ENCODE results near the gene NECTIN2.
"Not testable (repeated sequence)": the region's sequence is repeated elsewhere in the genome, so short reads cannot be mapped to it uniquely, and the experiment has no call there.

The NECTIN2 gene

DNA sequence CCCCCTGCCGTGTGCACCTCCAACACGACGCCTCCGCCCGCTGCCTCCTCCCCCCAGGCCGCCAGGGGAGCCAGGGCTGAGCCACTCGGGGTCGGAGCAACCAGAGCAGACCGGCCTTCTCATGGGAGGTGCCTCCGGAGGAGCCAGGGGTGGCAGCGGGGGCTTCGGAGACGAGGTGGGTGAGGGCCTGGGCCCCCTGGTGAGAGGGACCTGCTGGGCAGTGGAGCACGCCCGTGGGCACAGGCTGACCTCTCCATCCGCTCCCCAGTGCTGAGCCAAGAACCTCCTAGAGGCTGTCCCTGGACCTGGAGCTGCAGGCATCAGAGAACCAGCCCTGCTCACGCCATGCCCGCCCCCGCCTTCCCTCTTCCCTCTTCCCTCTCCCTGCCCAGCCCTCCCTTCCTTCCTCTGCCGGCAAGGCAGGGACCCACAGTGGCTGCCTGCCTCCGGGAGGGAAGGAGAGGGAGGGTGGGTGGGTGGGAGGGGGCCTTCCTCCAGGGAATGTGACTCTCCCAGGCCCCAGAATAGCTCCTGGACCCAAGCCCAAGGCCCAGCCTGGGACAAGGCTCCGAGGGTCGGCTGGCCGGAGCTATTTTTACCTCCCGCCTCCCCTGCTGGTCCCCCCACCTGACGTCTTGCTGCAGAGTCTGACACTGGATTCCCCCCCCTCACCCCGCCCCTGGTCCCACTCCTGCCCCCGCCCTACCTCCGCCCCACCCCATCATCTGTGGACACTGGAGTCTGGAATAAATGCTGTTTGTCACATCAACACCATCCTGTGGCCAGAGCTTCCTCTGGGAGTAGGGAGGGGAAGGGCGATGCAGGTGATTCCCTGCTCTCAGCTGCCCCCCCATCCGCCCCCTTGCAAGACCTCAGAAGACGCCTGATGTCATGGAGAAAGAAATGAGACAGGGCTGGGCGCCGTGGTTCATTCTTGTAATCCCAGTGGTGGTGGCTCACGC is 25.2 kb upstream of the NECTIN2 start:
- no peak overlapping the region for H3K9ac ChIP-seq (ENCODE audit: insufficient read length)
- DNase-seq (ENCODE audit: low read depth, low spot score), result no peak
- H3K36me3 ChIP-seq (ENCODE audit: insufficient read depth, low read length), result no peaks in the 10 kb centered on the region
- H3K27ac ChIP-seq, result no peak overlapping the region
- H3K4me3 ChIP-seq, result no peak overlapping the region
- H3K9me3 ChIP-seq (ENCODE audit: low read depth, low read length), result no peaks in the 10 kb centered on the region
- no peak for TF ChIP-seq POLR2AphosphoS5 (IDR thresholded peaks at IDR 0.05; ENCODE audit: borderline replicate concordance, low read depth, low read length)
- TF ChIP-seq FOXP2 (optimal IDR thresholded peaks at IDR 0.05; ENCODE audit: control extremely low read depth, extremely low read length, insufficient read depth), result no peak

DNA sequence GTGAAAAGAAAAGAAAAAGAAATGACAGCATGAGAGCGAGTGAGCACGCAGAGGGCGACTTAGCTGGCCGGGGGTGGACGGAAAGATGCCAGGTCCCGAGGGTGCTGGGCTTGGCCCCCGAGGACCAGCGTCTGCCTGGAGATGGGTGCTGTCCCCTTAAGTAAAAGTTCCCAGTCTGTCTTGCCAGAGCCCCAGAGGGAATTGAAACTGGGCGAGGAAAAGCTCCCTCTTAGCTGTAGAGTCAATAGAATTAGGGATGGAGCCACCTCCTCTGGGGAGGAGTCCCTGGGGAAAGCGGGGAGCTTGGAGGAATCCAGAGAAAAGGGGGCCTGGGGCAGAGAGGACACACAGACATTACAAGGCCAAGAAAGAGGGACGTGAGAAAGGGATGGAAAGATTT is 23.9 kb upstream of the NECTIN2 start:
- Histone ChIP-seq H3K4me3 (no peak overlapping the region), H3K9ac (ENCODE audit: insufficient read length) (no peak overlapping the region), H3K9me3 (ENCODE audit: low read depth, low read length) (no peaks in the 10 kb centered on the region), H3K36me3 (ENCODE audit: insufficient read depth, low read length) (no peaks in the 10 kb centered on the region), H3K27ac (no peak overlapping the region)
- TF ChIP-seq POLR2AphosphoS5 (IDR thresholded peaks at IDR 0.05; ENCODE audit: borderline replicate concordance, low read depth, low read length), result no peak
- no peak for TF ChIP-seq FOXP2 (optimal IDR thresholded peaks at IDR 0.05; ENCODE audit: control extremely low read depth, extremely low read length, insufficient read depth)
- no peak for TF ChIP-seq EZH2 (IDR thresholded peaks at IDR 0.05)
- DNase-seq (ENCODE audit: low read depth, low spot score), result no peak

DNA sequence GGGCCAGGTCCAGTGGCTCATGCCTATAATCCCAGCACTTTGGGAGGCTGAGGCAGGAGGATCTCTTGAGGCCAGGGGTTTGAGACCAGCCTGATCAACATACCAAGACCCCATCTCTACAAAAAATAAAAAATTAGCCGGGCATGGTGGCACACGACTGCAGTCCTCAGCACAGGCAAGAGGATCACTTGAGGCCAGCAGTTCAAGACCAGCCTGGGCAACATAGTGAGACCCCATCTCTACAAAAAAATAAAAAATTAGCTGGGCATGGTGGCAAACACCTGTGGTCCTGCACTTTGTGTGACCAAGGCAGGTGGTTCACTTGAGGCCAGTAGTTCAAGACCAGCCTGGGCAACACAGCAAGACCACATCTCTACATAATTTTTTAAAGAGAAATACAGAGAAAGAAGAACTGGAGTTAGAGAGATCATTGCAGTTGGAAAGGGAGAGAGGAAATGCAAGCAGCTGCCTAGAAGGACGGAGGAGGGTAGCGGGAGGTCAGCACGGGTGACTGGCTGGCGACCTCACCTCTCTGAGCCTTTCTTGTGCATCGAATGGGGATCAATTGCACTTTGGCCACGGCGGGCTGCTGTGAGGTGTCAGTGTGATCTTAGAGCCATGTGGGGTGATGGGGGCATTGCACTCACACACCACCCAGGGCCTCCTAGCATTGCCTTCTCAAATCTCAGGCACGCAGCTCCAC is 23.3 kb upstream of the NECTIN2 start:
- Histone ChIP-seq H3K27ac (no peak overlapping the region), H3K9me3 (ENCODE audit: low read depth, low read length) (no peaks in the 10 kb centered on the region), H3K9ac (ENCODE audit: insufficient read length) (no peak overlapping the region), H3K36me3 (ENCODE audit: insufficient read depth, low read length) (no peaks in the 10 kb centered on the region), H3K4me3 (no peak overlapping the region)
- TF ChIP-seq POLR2AphosphoS5 (IDR thresholded peaks at IDR 0.05; ENCODE audit: borderline replicate concordance, low read depth, low read length) (no peak), EZH2 (IDR thresholded peaks at IDR 0.05) (no peak), FOXP2 (optimal IDR thresholded peaks at IDR 0.05; ENCODE audit: control extremely low read depth, extremely low read length, insufficient read depth) (no peak)
- DNase-seq (ENCODE audit: low read depth, low spot score), result no peak

DNA sequence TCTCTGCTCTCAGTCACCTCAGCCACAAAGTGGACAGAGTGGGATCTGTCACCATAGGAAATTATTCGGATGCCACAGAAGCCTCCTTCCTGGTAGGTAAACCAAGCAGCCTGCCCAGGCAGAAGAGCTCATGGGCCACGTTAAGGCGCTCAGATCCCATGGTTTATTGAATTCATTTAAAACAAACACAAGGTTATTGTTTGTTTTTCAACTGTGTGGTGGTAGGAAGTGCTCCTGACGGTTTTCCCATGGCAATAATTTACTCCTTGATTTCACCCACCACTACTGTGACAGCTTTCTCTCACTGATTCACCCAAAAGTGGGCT is 22.8 kb upstream of the NECTIN2 start:
- Histone ChIP-seq H3K9ac (ENCODE audit: insufficient read length) (no peak overlapping the region), H3K4me3 (no peak overlapping the region), H3K27ac (no peak overlapping the region), H3K9me3 (ENCODE audit: low read depth, low read length) (no peaks in the 10 kb centered on the region), H3K36me3 (ENCODE audit: insufficient read depth, low read length) (no peaks in the 10 kb centered on the region)
- TF ChIP-seq EZH2 (IDR thresholded peaks at IDR 0.05) (no peak), FOXP2 (optimal IDR thresholded peaks at IDR 0.05; ENCODE audit: control extremely low read depth, extremely low read length, insufficient read depth) (no peak), POLR2AphosphoS5 (IDR thresholded peaks at IDR 0.05; ENCODE audit: borderline replicate concordance, low read depth, low read length) (no peak)
- DNase-seq (ENCODE audit: low read depth, low spot score), result no peak

DNA sequence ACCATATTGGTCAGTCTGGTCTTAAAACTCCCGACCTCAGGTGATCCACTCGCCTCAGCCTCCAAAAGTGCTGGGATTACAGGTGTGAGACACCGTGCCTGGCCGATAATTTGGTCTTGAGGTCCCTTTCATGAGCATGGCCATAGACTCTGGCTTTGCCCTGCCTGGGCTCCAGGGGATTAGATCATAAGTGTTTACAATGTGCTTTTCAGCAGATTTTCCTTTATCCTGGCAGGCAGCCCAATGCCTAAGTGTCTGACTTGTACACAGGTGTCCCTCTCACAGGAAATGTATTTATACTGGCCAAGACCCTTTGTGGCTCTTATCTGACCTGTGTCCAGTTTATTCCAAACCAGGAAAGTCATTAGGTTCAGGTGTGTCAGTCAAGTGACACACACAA is 21.3 kb upstream of the NECTIN2 start:
- Histone ChIP-seq H3K9ac (ENCODE audit: insufficient read length) (no peak overlapping the region), H3K27ac (no peak overlapping the region), H3K4me3 (no peak overlapping the region), H3K9me3 (ENCODE audit: low read depth, low read length) (no peaks in the 10 kb centered on the region), H3K36me3 (ENCODE audit: insufficient read depth, low read length) (no peaks in the 10 kb centered on the region)
- TF ChIP-seq EZH2 (IDR thresholded peaks at IDR 0.05) (no peak), POLR2AphosphoS5 (IDR thresholded peaks at IDR 0.05; ENCODE audit: borderline replicate concordance, low read depth, low read length) (no peak), FOXP2 (optimal IDR thresholded peaks at IDR 0.05; ENCODE audit: control extremely low read depth, extremely low read length, insufficient read depth) (no peak)
- DNase-seq (ENCODE audit: low read depth, low spot score), result no peak

DNA sequence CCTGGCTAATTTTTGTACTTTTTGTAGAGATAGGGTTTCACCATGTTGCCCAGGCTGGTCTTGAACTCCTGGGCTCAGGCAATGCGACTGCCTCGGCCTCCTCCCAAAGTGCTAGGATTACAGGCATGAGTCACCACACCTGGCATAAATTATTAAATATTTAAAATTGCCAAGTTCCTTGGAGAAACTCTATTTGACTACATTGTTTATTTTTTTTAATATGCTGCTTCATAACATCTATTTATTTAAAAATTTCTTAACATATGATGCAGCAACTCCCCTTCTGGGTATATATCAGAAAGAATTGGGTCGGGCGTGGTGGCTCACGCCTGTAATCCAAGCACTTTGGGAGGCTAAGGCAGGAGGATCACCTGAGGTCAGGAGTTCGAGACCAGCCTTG is 13.2 kb upstream of the NECTIN2 start:
- not testable (repeated sequence) for H3K4me3 ChIP-seq; DNase-seq (ENCODE audit: low read depth, low spot score); H3K9me3 ChIP-seq (ENCODE audit: low read depth, low read length); H3K9ac ChIP-seq (ENCODE audit: insufficient read length); H3K27ac ChIP-seq; H3K36me3 ChIP-seq (ENCODE audit: insufficient read depth, low read length)

DNA sequence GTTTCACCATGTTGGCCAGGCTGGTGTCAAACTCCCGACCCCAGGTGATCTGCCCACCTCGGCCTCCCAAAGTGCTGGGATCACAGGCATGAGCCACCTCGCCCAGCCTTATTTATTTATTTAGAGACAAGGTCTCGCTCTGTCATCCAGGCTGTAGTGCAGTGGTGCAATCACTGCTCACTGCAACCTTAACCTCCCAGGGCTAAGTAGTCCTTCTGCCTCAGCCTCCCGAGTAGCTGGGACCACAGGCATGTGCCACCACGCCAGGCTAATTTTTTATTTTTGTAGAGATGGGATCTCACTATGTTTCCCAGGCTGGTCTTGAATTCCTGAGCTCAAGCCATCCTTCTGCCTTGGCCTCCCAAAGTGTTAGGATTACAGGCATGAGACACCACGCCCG is 11.7 kb upstream of the NECTIN2 start:
- DNase-seq (ENCODE audit: low read depth, low spot score); H3K9me3 ChIP-seq (ENCODE audit: low read depth, low read length); H3K27ac ChIP-seq; H3K36me3 ChIP-seq (ENCODE audit: insufficient read depth, low read length); H3K4me3 ChIP-seq; H3K9ac ChIP-seq (ENCODE audit: insufficient read length): not testable (repeated sequence)

DNA sequence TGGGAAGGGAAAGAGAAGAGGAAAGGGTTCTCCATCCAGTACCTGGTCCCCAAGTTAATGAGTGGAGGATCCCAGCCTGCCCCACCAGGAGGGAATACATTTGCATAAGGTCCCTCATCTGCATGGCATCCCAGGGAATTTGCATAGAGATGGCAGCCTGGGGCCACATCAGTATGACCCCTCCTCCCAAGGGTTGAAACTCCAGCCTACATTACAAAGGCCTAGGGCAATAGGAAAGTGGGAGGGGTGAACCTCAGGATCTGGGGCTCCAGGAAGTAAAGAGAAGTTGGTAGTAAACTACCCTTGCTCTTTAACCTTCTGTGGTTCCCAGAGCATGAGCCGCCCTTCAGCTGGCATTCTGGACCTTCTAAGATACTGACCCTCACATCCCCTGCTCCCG is 6.8 kb upstream of the NECTIN2 start:
- DNase-seq (ENCODE audit: low read depth, low spot score), result no peak

DNA sequence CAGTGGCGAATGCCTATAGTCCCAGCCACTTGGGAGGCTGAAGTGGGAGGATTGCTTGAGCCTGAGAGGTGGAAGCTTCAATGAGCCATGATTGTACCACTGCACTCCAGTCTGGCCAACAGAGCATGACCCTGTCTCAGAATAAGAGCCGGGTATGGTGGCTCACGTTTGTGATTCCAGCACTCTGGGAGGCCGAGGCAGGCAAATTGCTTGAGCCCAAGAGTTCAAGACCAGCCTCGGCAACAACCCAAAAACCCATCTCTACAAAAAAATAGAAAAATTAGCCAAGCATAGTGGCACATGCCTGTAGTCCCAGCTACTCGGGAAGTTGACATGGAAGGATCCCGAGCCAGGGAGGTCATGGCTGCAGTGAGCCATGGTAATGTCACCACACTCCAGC is 5.3 kb upstream of the NECTIN2 start:
- Histone ChIP-seq H3K4me3 (no peak overlapping the region), H3K27ac (no peak overlapping the region), H3K36me3 (ENCODE audit: insufficient read depth, low read length) (no peaks in the 10 kb centered on the region), H3K9me3 (ENCODE audit: low read depth, low read length) (no peaks in the 10 kb centered on the region), H3K9ac (ENCODE audit: insufficient read length) (no peak overlapping the region)
- TF ChIP-seq POLR2AphosphoS5 (IDR thresholded peaks at IDR 0.05; ENCODE audit: borderline replicate concordance, low read depth, low read length) (no peak), FOXP2 (optimal IDR thresholded peaks at IDR 0.05; ENCODE audit: control extremely low read depth, extremely low read length, insufficient read depth) (no peak), EZH2 (IDR thresholded peaks at IDR 0.05) (no peak)
- DNase-seq (ENCODE audit: low read depth, low spot score), result no peak

More for the DNA sequence above, 6.8 kb upstream of the NECTIN2 start:
- H3K9ac ChIP-seq (ENCODE audit: insufficient read length), result no peak overlapping the region
- no peaks in the 10 kb centered on the region for H3K9me3 ChIP-seq (ENCODE audit: low read depth, low read length)
- TF ChIP-seq EZH2 (IDR thresholded peaks at IDR 0.05) (no peak), FOXP2 (optimal IDR thresholded peaks at IDR 0.05; ENCODE audit: control extremely low read depth, extremely low read length, insufficient read depth) (no peak), POLR2AphosphoS5 (IDR thresholded peaks at IDR 0.05; ENCODE audit: borderline replicate concordance, low read depth, low read length) (no peak)
- H3K4me3 ChIP-seq, result no peak overlapping the region
- H3K36me3 ChIP-seq (ENCODE audit: insufficient read depth, low read length), result no peaks in the 10 kb centered on the region
- no peak overlapping the region for H3K27ac ChIP-seq

All from SK-N-MC (cell line).